Stimulated activated CD8-positive, alpha-beta memory T cell treated with anti-CD3 and anti-CD28 coated beads, Interleukin-15, amount 100 ng/mL, for 24 hours (primary cell): ENCODE results near the gene SHFL.

Experiments
- DNase-seq: peaks from one replicate; pipeline ENCODE4 v3.0.0-alpha.2; 2020; ENCODE audit warnings: low read depth

The SHFL gene

DNA sequence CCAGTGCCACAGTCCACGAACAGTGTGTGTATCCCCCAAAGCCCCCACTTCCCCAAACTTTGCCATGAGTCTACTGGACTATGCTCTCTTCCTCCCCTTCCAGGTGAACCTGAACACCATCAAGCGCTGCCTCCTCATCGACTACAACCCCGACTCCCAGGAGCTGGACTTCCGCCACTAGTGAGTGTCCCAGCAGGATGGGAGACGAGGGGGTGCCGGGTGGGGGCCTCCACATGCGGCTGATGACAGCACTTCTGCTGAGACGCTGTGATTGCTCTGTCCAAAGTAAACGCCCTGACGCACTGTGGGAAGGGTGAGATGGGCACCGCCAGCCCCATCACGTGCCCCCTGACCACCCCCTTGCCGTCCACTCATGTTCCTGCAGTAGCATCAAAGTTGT is 23.4 kb downstream of the SHFL start:
- no peak for DNase-seq

DNA sequence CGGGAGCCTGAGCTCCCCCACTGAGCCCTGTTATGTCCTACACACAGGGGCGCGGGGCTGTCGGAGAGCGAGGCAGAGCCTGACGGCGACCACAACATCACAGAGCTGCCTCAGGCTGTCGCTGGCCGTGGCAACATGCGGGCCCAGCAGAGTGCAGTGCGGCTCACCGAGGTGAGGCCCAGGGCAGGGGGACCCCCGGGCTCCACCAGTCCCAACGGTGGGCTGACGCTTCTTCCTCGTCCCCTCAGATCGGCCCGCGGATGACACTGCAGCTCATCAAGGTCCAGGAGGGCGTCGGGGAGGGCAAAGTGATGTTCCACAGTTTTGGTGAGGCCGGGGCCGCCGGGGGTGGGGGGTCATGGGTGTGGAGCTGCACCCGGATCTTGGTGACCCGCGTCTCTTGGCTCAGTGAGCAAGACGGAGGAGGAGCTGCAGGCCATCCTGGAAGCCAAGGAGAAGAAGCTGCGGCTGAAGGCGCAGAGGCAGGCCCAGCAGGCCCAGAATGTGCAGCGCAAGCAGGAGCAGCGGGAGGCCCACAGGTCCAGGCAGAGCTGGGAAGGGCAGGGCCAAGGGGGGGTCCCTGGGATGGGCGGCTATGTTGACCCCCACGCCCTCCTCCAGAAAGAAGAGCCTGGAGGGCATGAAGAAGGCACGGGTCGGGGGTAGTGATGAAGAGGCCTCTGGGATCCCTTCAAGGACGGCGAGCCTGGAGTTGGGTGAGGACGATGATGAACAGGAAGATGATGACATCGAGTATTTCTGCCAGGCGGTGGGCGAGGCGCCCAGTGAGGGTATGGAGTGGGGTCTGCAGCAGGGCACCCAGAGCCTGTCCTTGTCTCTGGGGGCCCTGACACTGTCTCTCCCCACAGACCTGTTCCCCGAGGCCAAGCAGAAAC is 24.2 kb downstream of the SHFL start:
- no peak for DNase-seq

DNA sequence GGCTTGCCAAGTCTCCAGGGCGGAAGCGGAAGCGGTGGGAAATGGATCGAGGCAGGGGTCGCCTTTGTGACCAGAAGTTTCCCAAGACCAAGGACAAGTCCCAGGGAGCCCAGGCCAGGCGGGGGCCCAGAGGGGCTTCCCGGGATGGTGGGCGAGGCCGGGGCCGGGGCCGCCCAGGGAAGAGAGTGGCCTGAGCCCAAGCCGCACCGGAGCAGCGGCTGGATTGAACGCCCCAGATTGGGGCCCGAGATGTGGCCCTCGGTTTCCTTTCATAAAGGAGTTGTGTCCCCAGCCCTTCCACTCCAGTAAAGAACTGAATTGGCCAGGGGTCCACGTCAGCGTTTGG is 24.8 kb downstream of the SHFL start:
- DNase-seq, result no peak

DNA sequence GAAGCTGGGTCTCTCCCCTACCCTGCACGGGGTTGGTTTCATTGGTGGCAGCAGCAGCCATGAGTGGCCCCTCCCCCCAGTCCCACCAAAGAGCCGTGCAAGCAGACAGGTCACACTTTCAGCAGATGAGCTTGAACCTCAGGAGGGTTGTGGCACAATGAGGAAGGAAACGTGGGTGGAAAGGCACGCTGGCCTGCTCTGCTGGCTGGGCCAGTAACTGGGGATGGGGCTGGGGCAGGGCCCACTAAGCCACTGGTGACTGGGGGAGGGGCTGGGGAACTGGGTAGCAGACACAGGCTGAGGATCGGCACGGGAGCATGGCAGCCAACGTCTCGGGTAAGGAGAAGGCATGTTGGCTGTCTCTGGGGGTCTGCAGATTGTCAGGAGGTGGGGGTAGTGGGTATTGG is 25.3 kb downstream of the SHFL start, which contains the start of gene P2RY11:
TSS of gene P2RY11 (plus strand) at position 289 of the 407 bp plus-strand sequence. CDS start at position 318, 29 bp downstream.
- DNase-seq, result no peak

DNA sequence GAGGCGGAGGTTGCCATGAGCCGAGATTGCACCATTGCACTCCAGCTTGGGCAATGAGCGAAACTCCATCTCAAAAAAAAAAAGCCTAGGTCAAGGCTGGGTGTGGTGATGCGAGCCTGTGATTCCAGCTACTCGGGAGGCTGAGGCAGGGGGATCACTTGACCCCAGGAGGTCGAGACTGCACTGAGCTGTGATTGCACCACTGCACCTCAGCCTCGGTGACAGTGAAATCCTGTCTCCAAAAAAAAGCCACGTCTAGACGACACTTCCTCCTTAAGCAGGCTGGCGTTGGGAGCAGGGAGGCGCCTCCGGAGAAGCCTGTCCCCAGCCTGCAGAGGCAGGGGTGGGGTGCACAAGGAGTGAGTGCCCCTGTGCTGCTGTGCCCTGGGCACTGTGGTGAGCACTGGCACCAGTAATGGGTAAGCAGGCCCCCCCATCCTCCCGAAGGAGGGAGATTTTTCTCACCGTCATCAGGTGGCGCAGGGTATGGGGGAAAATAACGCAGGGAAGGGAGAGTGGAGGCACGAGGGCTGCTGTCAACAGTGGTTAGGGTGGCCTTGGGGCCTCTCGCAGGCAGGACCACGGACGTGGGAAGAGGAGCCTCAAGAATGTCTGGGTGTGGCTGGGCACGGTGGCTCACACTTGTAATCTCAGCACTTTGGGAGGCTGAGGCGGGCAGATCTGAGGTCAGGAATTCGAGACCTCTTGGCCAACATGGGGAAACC is 26.1 kb downstream of the SHFL start:
- DNase-seq, result no peak

DNA sequence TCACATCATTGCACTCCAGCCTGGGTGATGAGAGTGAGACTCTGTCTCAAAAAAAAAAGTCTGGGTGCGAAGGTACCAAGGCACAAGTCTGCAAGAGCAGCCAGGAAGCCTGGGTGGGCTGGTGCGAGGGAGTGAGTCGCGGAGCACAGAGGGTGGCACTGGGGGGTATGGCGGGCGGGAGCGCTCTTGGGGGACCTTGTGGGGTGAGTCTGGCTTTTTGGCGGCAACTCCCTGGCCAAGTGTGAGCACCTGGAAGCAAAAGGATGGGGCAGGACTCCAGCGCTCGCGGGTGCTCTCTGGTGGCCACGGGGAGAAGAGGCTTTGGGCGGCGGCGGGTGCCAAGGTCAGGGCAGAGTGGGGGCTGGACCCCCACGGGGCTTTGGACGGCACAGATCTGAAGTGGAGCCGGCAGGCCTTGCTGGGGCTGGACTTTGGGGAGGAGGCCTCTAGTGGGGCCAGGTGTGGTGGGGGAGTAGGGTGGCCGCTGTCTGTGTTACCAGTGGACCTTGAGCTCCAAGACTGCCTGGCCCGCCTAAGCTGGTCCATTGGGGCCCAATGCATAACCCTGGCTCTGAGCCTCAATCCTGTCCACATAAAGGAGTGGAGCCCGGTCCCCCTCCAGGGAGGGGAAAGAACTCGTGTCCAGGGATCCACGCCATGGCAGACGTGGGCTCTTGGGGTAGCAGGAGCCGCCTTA is 26.9 kb downstream of the SHFL start:
- no peak for DNase-seq

DNA sequence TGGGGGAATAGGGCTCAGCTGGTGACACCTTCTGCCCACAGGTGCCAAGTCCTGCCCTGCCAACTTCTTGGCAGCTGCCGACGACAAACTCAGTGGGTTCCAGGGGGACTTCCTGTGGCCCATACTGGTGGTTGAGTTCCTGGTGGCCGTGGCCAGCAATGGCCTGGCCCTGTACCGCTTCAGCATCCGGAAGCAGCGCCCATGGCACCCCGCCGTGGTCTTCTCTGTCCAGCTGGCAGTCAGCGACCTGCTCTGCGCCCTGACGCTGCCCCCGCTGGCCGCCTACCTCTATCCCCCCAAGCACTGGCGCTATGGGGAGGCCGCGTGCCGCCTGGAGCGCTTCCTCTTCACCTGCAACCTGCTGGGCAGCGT is 27.5 kb downstream of the SHFL start:
- DNase-seq, result no peak

DNA sequence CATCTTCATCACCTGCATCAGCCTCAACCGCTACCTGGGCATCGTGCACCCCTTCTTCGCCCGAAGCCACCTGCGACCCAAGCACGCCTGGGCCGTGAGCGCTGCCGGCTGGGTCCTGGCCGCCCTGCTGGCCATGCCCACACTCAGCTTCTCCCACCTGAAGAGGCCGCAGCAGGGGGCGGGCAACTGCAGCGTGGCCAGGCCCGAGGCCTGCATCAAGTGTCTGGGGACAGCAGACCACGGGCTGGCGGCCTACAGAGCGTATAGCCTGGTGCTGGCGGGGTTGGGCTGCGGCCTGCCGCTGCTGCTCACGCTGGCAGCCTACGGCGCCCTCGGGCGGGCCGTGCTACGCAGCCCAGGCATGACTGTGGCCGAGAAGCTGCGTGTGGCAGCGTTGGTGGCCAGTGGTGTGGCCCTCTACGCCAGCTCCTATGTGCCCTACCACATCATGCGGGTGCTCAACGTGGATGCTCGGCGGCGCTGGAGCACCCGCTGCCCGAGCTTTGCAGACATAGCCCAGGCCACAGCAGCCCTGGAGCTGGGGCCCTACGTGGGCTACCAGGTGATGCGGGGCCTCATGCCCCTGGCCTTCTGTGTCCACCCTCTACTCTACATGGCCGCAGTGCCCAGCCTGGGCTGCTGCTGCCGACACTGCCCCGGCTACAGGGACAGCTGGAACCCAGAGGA is 28.0 kb downstream of the SHFL start:
- DNase-seq, result no peak

DNA sequence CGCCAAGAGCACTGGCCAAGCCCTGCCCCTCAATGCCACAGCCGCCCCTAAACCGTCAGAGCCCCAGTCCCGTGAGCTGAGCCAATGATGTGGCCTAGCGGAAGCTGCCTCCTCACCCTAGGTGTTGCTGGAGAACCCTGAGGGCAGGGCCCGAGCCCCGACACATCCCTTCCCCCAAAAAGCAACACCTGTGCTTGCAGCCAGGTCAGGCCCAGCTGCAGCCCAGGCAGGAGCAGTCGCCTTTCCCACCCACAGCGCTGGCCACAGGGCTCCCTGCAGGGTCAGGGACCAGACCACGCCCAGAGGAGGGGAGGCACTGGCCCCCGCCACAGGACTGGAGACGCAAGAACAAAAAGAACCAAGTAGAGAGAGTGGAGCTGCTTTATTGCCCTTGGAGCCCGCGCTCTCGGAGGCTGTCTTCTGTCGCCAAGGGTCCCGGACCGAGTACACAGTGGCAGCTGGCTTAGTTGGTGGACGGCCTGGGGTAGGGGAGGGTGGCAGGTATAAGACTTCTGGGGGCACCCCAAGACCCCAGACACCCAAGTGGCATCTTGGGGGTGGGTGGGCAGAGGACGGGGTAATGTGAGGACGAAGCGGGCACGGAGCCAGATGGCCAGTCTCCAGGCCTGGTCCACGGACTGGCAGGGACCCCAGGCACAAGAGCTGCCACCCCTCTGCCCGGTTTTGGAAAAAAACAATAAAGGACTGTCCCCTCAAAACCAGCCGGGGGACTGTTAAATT is 28.7 kb downstream of the SHFL start:
- DNase-seq, result no peak

DNA sequence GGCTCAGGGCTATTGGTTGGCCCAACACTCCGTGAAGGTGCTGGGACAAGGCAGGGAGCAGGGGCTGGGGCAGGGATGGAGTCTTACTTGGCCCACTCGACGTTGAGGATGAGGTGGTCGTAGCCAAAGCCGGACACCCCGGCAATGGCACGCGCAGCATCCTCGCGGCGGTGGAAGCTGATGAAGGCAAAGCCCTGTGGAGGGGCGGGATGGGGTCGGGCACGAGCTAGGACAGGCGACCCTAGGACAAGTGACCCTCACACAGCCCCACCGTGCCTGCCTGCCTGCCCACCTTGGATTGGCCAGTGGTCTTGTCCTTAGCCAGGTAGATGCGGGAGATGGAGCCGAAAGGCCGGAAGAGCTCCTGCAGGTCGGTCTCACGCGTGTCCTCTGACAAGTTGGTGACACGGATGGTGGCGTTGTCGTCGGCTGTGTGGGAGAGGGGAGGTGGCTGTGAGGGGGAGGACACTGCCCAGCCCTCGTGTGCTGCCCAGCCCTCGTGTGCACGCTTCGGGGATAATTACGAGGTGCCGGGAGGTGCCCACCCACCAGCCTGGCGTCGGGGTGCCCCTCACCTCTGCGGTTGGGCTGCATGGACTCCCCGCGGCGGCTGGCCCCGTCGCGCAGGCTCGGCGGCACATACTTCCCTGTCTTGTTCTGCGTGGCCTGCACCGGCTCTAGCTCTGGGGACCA is 29.4 kb downstream of the SHFL start:
- no peak for DNase-seq

DNA sequence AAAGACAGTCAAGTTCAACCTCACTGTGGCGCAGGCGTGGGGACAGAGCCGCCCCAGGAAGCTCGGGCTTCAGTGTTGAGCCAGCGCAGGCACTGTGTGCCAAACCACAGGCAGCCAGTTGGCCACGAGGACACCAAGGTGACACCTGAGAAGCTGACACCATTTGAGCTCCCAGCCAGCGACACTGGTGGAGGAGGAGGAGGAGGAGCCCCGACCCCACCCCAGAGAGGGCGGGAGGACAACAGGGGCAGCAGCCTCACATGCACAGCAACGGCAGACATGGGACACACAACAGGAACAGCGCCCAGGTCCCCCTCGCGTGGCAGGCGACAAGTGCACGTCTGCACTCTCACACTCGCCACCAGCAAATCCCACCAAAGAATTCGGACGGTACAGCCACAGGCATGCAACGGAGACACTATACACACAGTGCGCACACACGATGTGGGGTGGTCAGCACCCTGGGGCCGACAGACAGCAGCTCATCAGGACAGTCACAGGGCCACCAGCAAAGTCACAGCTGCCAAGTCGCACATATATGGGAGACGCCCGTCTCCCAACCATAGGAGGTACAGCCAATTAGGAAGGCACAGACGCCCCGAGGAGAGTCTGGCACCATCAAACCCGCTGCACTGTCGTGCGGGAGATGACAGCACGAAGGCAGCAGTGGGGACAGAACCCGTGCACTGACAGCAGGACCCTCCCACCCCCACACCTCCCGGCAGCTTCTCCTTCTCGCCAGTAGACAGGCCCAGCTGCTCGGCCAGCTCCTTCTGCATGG is 30.2 kb downstream of the SHFL start:
- DNase-seq, result no peak

DNA sequence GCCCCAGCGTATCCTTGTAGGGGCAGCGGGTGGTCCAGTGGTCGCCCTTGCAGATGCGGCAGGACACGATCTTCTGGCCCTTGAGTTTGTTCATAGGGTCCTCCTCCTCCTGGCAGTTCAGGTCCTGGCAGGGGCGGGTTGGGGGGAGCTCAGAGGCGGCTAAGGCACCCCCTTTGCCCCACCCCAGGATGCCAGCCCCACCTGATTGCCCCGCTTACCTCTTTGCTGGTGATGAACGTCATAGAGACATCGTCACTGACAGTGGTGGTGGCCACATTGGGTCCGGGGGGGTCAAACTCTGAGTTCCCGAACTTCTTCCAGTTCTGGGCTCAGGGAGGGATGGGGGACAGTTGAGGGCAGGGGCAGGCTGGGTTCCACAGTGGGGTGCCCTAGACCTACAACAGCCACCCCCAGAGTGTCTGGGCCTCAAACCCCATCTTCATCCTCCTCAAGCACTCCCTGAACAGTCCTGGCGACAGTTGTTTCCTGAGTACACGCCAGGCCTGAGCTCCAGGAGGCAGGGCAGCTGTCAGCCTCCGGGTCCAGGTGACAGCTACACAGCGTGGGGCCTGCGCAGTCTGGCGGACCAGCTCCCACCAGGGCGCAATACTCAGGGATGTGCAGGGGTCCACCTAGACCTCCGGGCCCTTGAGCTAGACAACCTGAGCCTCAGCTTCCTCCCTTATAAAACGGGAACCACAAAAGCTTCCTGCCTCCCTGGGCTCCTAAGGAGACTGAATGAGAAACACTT is 30.9 kb downstream of the SHFL start:
- DNase-seq, result no peak

DNA sequence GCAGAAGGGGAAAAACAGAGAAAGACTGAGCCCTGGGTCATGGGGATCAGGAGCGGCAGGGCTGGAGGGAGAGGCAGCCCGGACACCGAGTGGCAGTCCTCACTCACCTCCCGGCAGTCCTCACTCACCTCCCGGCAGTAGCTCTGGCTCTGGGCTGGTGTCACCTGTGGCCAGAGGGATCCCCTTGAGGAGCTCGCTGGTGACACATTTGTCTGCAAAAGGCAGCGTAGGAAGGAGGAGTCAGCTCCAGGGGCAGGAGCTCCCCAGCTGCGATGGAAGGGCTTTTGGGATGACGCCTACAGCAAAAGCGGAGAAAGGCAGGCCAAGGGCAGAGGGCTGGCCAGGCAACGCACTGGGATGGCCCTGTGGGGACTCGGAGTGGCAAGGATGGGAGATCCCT is 32.8 kb downstream of the SHFL start:
- no peak for DNase-seq

DNA sequence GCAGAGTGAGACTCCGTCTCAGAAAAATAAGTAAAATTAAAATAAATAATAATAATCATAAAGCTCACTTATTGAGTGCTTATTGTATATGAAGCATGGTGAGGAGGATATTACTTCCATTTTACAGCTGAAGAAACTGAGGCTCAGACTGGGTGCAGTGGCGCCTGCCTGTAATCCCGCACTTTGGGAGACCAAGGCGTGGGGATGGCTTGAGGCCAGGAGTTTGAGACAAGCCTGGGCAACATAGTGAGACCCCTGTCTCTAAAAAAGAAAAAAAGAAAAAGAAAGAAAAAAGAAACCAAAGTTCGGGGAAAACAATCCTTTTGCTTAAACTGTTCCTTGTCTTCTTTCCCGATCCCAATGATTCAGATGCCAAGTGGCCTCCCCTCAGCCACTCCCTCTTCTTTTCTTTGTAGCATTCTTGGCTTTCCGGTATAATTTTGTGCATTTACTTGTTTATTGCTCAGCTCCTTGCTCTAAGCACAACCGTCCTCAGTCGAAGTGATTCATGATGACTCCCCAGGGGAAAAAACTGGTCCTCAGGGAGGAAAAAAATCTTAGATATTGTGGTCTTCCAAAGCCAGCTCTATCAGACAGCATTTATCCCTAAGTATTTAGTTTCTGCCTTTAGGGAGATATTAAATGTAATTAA is 34.5 kb downstream of the SHFL start:
- no peak for DNase-seq

DNA sequence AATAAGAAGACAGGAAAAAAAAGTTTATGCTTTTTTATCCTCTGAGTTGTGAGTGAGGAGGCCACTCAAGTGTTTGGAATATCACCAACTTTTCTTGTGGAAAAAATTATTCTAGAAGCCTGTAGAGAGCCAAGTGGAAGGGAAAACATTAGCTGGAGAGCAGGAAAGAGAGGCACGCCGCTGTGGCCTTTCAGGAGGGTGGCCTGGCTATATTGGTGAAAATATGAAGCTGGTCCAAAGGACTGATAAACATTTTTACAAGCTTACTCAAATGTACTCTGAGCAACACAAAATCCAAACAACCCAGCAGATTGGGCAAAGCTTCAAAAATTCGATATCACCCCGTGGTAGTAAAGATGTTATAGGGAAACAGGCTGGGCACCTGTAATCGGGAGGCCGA is 35.9 kb downstream of the SHFL start:
- DNase-seq, result no peak

DNA sequence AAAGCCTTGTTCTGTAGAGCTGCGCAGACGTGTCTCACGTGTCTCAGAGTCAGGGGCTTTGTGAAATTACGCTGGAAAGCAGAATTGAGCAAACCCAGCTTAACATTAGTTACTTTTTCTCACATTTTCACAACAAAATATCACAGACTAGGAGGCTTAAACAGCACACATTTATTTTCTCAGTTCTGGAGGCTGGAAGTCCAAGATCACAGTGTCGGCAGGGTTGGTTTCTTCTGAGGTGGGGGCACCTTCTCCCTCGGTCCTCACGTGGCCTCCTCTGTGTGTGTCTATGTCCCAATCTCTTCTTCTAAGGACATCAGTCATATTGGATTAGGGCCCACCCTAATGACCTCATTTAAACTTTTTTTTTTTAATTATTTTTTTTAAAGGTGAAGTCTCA is 38.3 kb downstream of the SHFL start:
- DNase-seq, result no peak

DNA sequence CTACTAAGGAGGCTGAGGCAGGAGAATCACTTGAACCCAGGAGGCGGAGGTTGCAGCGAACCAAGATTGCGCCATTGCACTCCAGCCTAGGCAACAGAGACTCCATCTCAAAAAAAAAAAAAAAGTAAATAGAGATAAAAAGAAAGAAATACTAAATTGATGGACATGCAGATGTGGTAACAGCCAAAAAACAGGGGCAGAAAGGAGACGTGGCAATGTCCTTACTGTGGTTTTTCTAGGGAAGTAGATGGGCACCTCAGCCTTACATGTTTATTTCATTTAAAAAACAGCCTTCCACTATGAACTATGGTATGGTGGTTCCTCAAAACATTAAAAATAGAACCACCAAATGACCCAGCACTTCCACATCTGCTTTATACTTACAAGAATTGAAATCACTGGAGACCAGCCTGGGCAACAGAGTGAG is 40.1 kb downstream of the SHFL start:
- DNase-seq, result no peak

DNA sequence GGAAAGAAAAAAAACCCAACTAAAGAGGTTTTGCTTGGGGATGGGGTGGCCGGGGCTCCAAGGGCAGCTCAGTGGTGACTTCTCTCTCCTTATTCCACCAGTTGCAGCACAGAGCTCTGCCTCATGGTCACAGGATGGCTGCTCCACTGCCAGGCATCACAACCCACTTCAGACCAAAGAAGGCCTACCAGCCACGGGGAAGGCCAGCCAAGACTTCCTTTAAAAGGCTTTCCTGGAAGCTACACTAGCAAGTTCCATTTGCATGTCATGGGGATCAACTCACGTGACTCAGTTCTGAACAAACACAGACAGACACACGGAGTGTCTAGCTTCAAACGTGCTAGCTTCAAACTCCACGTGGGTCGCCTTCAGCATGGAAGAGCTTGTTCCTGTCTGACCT is 46.8 kb downstream of the SHFL start:
- no peak for DNase-seq

DNA sequence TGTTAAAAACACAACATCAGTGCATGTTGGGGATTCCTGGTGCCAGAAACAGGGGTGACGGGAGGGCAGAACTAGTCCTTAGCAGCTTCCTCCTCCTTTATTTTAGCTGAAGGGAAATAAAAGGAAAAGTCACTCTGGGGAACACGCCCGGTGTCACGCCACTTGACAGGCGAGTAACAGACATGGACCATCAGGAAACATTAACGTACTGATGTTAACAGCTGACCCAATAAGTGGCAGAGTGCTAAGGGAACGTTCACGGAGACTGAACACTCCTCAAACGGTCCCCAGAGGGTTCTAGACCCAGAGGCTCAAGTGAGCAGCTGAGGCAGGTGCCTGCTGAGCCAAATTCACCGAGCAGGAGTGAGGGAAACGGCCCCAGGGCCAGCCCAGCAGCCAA is 47.5 kb downstream of the SHFL start:
- no peak for DNase-seq
